GM12878 (cell line): Measurements from ENCODE around the gene TNIP2.

Experiments
- CHD2 ChIP-seq: IDR thresholded peaks from 2 replicates; pipeline ENCODE4 v1.6.1; 2011; ENCODE audit warnings: low read depth, low read length, improper control_type of control experiment, borderline replicate concordance
- FOS ChIP-seq: IDR thresholded peaks from 3 replicates; pipeline ENCODE4 v1.6.1; 2011; ENCODE audit warnings: borderline replicate concordance; ENCODE audit not compliant: insufficient read length; ENCODE audit errors: extremely low read depth
- POLR2A ChIP-seq: IDR thresholded peaks from 2 replicates; pipeline ENCODE4 v1.6.1; 2011; ENCODE audit warnings: low read depth, mild to moderate bottlenecking, low read length
- RELA ChIP-seq: fragments of 450-650 bp; IDR thresholded peaks from 2 replicates; pipeline ENCODE4 v1.8.0; 2014; ENCODE audit warnings: borderline replicate concordance; ENCODE audit not compliant: partially characterized antibody
- SIN3A ChIP-seq: IDR thresholded peaks from 2 replicates; pipeline ENCODE4 v1.6.1; 2012; ENCODE audit warnings: low read depth, low read length, improper control_type of control experiment
- SMC3 ChIP-seq: IDR thresholded peaks from 2 replicates; pipeline ENCODE4 v1.6.1; 2011; ENCODE audit warnings: low read length, improper control_type of control experiment, borderline replicate concordance
- SP1 ChIP-seq: IDR thresholded peaks from one replicate; pipeline ENCODE4 v1.6.1; 2011; ENCODE audit warnings: low read depth, low read length
- SRF ChIP-seq, 2 experiments: IDR thresholded peaks; 2 replicates each; pipeline ENCODE4 v1.6.1; 2011; ENCODE audit warnings: low read depth in 2 of 2, low read length in 2 of 2, mild to moderate bottlenecking in 1 of 2, moderate library complexity in 1 of 2
- TF ChIP-seq, protein P1 (sequence below): IDR thresholded peaks from 2 replicates; pipeline ENCODE4 v1.6.1; 2012; ENCODE audit warnings: low read depth, low read length, improper control_type of control experiment
- TF ChIP-seq, protein P2 (sequence below), 3 experiments: IDR thresholded peaks in 2 of 3; conservative IDR thresholded peaks in 1 of 3; 2 replicates each; pipeline ENCODE4 v1.5.1; 2011; ENCODE audit warnings: low read depth in 3 of 3, low read length in 3 of 3, mild to moderate bottlenecking in 3 of 3, control low read depth in 2 of 3, moderate library complexity in 2 of 3, inconsistent platforms in 1 of 3, mixed read lengths in 1 of 3; ENCODE audit not compliant: control insufficient read depth in 2 of 3, insufficient read depth in 1 of 3; ENCODE audit errors: extremely low read depth in 1 of 3
- TF ChIP-seq, protein P3 (sequence below): fragments of 450-650 bp; formaldehyde crosslinking; IDR thresholded peaks from 2 replicates; pipeline ENCODE4 v1.5.0; 2022; ENCODE audit warnings: mild to moderate bottlenecking, missing genetic modification characterization

DNA sequence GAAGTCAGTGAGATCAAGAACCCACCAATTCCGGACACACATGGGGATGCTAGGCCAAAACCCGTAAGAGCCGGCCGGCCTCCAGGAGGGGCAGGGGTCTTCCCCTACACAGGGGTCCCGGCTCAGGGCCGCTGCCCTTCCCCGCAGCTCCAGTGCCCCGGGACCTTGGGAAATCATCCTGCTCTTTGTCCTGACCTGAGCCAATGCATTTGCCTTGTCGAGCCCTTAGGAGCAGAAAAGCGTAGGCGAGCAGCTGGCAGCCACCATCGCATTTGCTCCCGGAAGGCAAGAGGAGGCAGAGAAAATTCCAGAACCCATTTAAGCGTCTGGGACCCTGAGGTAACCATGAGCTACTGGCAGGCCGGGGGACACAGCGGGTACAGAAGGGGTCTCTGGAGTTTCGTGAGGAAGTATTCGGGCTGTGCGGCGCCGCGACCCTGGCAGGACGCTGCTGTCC, 7.4 kb upstream of the TNIP2 start:
- TF ChIP-seq RELA: no peak
- TF ChIP-seq, protein P1, sequence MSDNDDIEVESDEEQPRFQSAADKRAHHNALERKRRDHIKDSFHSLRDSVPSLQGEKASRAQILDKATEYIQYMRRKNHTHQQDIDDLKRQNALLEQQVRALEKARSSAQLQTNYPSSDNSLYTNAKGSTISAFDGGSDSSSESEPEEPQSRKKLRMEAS: no peak
- no peak for TF ChIP-seq SRF (IDR thresholded peaks at IDR 0.05; ENCODE audit: low read depth in 2 of 2, low read length in 2 of 2)
- TF ChIP-seq, protein P2, sequence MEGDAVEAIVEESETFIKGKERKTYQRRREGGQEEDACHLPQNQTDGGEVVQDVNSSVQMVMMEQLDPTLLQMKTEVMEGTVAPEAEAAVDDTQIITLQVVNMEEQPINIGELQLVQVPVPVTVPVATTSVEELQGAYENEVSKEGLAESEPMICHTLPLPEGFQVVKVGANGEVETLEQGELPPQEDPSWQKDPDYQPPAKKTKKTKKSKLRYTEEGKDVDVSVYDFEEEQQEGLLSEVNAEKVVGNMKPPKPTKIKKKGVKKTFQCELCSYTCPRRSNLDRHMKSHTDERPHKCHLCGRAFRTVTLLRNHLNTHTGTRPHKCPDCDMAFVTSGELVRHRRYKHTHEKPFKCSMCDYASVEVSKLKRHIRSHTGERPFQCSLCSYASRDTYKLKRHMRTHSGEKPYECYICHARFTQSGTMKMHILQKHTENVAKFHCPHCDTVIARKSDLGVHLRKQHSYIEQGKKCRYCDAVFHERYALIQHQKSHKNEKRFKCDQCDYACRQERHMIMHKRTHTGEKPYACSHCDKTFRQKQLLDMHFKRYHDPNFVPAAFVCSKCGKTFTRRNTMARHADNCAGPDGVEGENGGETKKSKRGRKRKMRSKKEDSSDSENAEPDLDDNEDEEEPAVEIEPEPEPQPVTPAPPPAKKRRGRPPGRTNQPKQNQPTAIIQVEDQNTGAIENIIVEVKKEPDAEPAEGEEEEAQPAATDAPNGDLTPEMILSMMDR (IDR thresholded peaks at IDR 0.05 in 2 of 3, conservative IDR thresholded peaks at IDR 0.05 in 1 of 3; ENCODE audit: control insufficient read depth in 2 of 3, extremely low read depth in 1 of 3, insufficient read depth in 1 of 3, low read depth in 3 of 3, low read length in 3 of 3): no peak
- TF ChIP-seq POLR2A: no peak
- no peak for TF ChIP-seq SP1
- TF ChIP-seq, protein P3, sequence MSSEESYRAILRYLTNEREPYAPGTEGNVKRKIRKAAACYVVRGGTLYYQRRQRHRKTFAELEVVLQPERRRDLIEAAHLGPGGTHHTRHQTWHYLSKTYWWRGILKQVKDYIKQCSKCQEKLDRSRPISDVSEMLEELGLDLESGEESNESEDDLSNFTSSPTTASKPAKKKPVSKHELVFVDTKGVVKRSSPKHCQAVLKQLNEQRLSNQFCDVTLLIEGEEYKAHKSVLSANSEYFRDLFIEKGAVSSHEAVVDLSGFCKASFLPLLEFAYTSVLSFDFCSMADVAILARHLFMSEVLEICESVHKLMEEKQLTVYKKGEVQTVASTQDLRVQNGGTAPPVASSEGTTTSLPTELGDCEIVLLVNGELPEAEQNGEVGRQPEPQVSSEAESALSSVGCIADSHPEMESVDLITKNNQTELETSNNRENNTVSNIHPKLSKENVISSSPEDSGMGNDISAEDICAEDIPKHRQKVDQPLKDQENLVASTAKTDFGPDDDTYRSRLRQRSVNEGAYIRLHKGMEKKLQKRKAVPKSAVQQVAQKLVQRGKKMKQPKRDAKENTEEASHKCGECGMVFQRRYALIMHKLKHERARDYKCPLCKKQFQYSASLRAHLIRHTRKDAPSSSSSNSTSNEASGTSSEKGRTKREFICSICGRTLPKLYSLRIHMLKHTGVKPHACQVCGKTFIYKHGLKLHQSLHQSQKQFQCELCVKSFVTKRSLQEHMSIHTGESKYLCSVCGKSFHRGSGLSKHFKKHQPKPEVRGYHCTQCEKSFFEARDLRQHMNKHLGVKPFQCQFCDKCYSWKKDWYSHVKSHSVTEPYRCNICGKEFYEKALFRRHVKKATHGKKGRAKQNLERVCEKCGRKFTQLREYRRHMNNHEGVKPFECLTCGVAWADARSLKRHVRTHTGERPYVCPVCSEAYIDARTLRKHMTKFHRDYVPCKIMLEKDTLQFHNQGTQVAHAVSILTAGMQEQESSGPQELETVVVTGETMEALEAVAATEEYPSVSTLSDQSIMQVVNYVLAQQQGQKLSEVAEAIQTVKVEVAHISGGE: no peak
- TF ChIP-seq CHD2: no peak
- no peak for TF ChIP-seq FOS
- TF ChIP-seq SIN3A: no peak
- TF ChIP-seq SMC3: no peak
